Neural cell (in vitro differentiated cells): Measurements from ENCODE around the gene CACNB2. TPM values are rescaled to one million over a fixed set of nuclear protein-coding genes. Genes with fewer than 3 reads are reported as not detected.

Source experiments
- H2AFZ ChIP-seq: fragments of 200-600, 300-800 bp; sonication (generic), shearing (Covaris generic); 2 replicates; pipeline ENCODE4 v1.6.0; 2014; ENCODE audit warnings: low read depth, mild to moderate bottlenecking, antibody characterized with exemption, low read length, moderate library complexity
- H3F3A ChIP-seq: fragments of 200-600 bp; shearing (Covaris generic); 2 replicates; pipeline ENCODE4 v1.6.1; 2016; ENCODE audit warnings: mild to moderate bottlenecking, moderate library complexity, mixed read lengths, antibody characterized with exemption, low read length; ENCODE audit not compliant: insufficient read depth, poor library complexity, severe bottlenecking
- H3K27ac ChIP-seq: fragments of 200-600, 300-800 bp; sonication (generic), shearing (Covaris generic); 2 replicates; pipeline ENCODE4 v1.5.1; 2014; ENCODE audit warnings: mild to moderate bottlenecking, low read length, moderate library complexity
- H3K27me3 ChIP-seq: fragments of 300-800, 200-600 bp; sonication (generic), shearing (Covaris generic); 2 replicates; pipeline ENCODE4 v1.6.0; 2014; ENCODE audit warnings: mild to moderate bottlenecking, low read depth, low read length, moderate library complexity; ENCODE audit not compliant: insufficient read depth
- H3K36me3 ChIP-seq: fragments of 300-800, 200-600 bp; sonication (generic), shearing (Covaris generic); 2 replicates; pipeline ENCODE4 v1.5.1; 2014; ENCODE audit warnings: mild to moderate bottlenecking, antibody characterized with exemption, low read length, moderate library complexity; ENCODE audit not compliant: insufficient read depth
- H3K4me2 ChIP-seq: fragments of 300-800, 200-600 bp; sonication (generic), shearing (Covaris generic); 2 replicates; pipeline ENCODE4 v1.6.0; 2014; ENCODE audit warnings: mild to moderate bottlenecking, low read length
- H3K4me3 ChIP-seq: fragments of 300-800, 200-600 bp; sonication (generic), shearing (Covaris generic); 2 replicates; pipeline ENCODE4 v1.5.1; 2014; ENCODE audit warnings: mild to moderate bottlenecking, low read length, moderate library complexity
- H3K79me2 ChIP-seq: fragments of 200-600 bp; shearing (Covaris generic); replicated peaks from 2 replicates; pipeline ENCODE4 v1.6.0; 2014; ENCODE audit warnings: mild to moderate bottlenecking, low read length, moderate library complexity; ENCODE audit not compliant: insufficient read depth
- H3K9ac ChIP-seq: fragments of 300-800, 200-600 bp; sonication (generic), shearing (Covaris generic); 2 replicates; pipeline ENCODE4 v1.6.1; 2016; ENCODE audit warnings: mild to moderate bottlenecking, low read length, mixed read lengths
- H3K9me2 ChIP-seq: fragments of 200-600 bp; shearing (Covaris generic); 2 replicates; pipeline ENCODE4 v1.6.1; 2016; ENCODE audit warnings: mild to moderate bottlenecking, low read length, mixed read lengths; ENCODE audit not compliant: insufficient read depth
- H3K9me3 ChIP-seq: fragments of 200-600, 300-800 bp; sonication (generic), shearing (Covaris generic); 2 replicates; pipeline ENCODE4 v1.6.1; 2016; ENCODE audit warnings: mild to moderate bottlenecking, mixed run types, low read length, moderate library complexity, mixed read lengths
- H4K20me1 ChIP-seq: fragments of 200-600 bp; shearing (Covaris generic); 2 replicates; pipeline ENCODE4 v1.6.1; 2016; ENCODE audit warnings: mild to moderate bottlenecking, mixed run types; ENCODE audit not compliant: insufficient read depth
- CTCF ChIP-seq: fragments of 450-650 bp; IDR thresholded peaks from 2 replicates; pipeline ENCODE4 v1.5.1; 2014; ENCODE audit warnings: antibody characterized with exemption, mild to moderate bottlenecking, moderate library complexity; ENCODE audit not compliant: poor library complexity, severe bottlenecking
- EP300 ChIP-seq: fragments of 450-650 bp; conservative IDR thresholded peaks from 2 replicates; pipeline ENCODE4 v1.6.1; 2014; ENCODE audit warnings: antibody characterized with exemption, mild to moderate bottlenecking, moderate library complexity; ENCODE audit not compliant: poor library complexity, severe bottlenecking
- EZH2 ChIP-seq: fragments of 200-600, 300-800 bp; shearing (Covaris generic), sonication (generic); IDR thresholded peaks from 2 replicates; pipeline ENCODE4 v1.6.1; 2014; ENCODE audit warnings: antibody characterized with exemption, low read length, borderline replicate concordance, mild to moderate bottlenecking; ENCODE audit not compliant: insufficient read depth, poor library complexity, severe bottlenecking
- MXI1 ChIP-seq: fragments of 450-650 bp; conservative IDR thresholded peaks from 2 replicates; pipeline ENCODE4 v1.6.1; 2014; ENCODE audit warnings: antibody characterized with exemption, mild to moderate bottlenecking; ENCODE audit not compliant: poor library complexity, severe bottlenecking
- POLR2AphosphoS5 ChIP-seq: IDR thresholded peaks from 2 replicates; pipeline ENCODE4 v1.6.1; 2012
- RAD21 ChIP-seq: fragments of 450-650 bp; conservative IDR thresholded peaks from 2 replicates; pipeline ENCODE4 v1.6.1; 2014; ENCODE audit warnings: antibody characterized with exemption, mild to moderate bottlenecking, moderate library complexity
- REST ChIP-seq: IDR thresholded peaks from 2 replicates; pipeline ENCODE4 v1.6.1; 2012; ENCODE audit warnings: borderline replicate concordance
- SMC3 ChIP-seq: fragments of 450-650 bp; conservative IDR thresholded peaks from 2 replicates; pipeline ENCODE4 v1.6.1; 2014; ENCODE audit warnings: antibody characterized with exemption, mild to moderate bottlenecking, moderate library complexity; ENCODE audit not compliant: poor library complexity
- TAF1 ChIP-seq: IDR thresholded peaks from 2 replicates; pipeline ENCODE4 v1.6.1; 2012; ENCODE audit warnings: low read depth
- polyA plus RNA-seq: library from polyadenylated mRNA; depleted of rRNA; stranded (reverse); fragments of >200 nt; gene quantifications from 2 replicates; pipeline ENCODE4 v1.2.3, GENCODE V29; 2014

The CACNB2 gene
- polyA plus RNA-seq, 1 donor from 2014 or later: 14.3 TPM

- H3K4me2 ChIP-seq: no peak overlapping the region
- no peaks in the 10 kb centered on the region for H3K79me2 ChIP-seq
- no peaks in the 10 kb centered on the region for H3F3A ChIP-seq
- H3K27ac ChIP-seq: no peak overlapping the region
- H4K20me1 ChIP-seq: no peaks in the 10 kb centered on the region
- H3K4me3 ChIP-seq: no peak overlapping the region
- H2AFZ ChIP-seq: no peak overlapping the region
- H3K27me3 ChIP-seq: no peaks in the 10 kb centered on the region
- no peaks in the 10 kb centered on the region for H3K9me3 ChIP-seq
- no peaks in the 10 kb centered on the region for H3K36me3 ChIP-seq
- no peaks in the 10 kb centered on the region for H3K9me2 ChIP-seq
- H3K9ac ChIP-seq: no peak overlapping the region
- TF ChIP-seq RAD21: no peak
- no peak for TF ChIP-seq REST
- TF ChIP-seq SMC3: no peak
- no peak for TF ChIP-seq POLR2AphosphoS5
- TF ChIP-seq CTCF: no peak
- TF ChIP-seq EP300: no peak
- TF ChIP-seq TAF1: no peak
- no peak for TF ChIP-seq EZH2
- no peak for TF ChIP-seq MXI1
Observed at GRCh38 chr10:18310761-18311160, 170.5 kb downstream of the CACNB2 start.

- Histone ChIP-seq H3K27ac (peak overlapping the region; percentile 32), H3K9me2 (no peaks in the 10 kb centered on the region), H3K36me3 (no peaks in the 10 kb centered on the region), H3K4me2 (no peak overlapping the region), H3F3A (no peaks in the 10 kb centered on the region), H3K9ac (no peak overlapping the region), H3K9me3 (no peaks in the 10 kb centered on the region), H2AFZ (no peak overlapping the region), H3K27me3 (no peaks in the 10 kb centered on the region), H4K20me1 (no peaks in the 10 kb centered on the region), H3K4me3 (no peak overlapping the region), H3K79me2 (no peaks in the 10 kb centered on the region)
- TF ChIP-seq EZH2 (no peak), SMC3 (peak; percentile 74), MXI1 (no peak), REST (no peak), EP300 (peak; percentile 26), CTCF (peak; percentile 80), POLR2AphosphoS5 (no peak), TAF1 (no peak), RAD21 (peak; percentile 83)
Observed at GRCh38 chr10:18312374-18313139, 172.3 kb downstream of the CACNB2 start.
